Gastrocnemius medialis (tissue), 4 donors: ENCODE results near the gene KCTD7.
"Not testable (repeated sequence)": the region's sequence is repeated elsewhere in the genome, so short reads cannot be mapped to it uniquely, and the experiment has no call there.

ENCODE experiments used
- CTCF ChIP-seq, 5 experiments: fragments of 450-650 bp in 3 of 5; fragments of 200-600 bp in 2 of 5; sonication (generic) in 2 of 5; IDR thresholded peaks in 4 of 5; conservative IDR thresholded peaks in 1 of 5; 1 replicate in 4 of 5; 2 replicates in 1 of 5; pipeline ENCODE4 v1.5.1; 2016 to 2019; ENCODE audit warnings: antibody characterized with exemption in 5 of 5, mild to moderate bottlenecking in 3 of 5, moderate library complexity in 3 of 5
- POLR2A ChIP-seq, 2 donors: fragments of 450-650 bp; IDR thresholded peaks; one replicate each; pipeline ENCODE4 v1.6.1; 2017; ENCODE audit warnings: antibody characterized with exemption in 2 of 2, mild to moderate bottlenecking in 2 of 2, moderate library complexity in 2 of 2

GRCh38 chr7:66672432-66673123 lies 43.9 kb downstream of the KCTD7 start:
- not testable (repeated sequence) for TF ChIP-seq CTCF (IDR thresholded peaks at IDR 0.05 in 4 of 5, conservative IDR thresholded peaks at IDR 0.05 in 1 of 5); POLR2A (IDR thresholded peaks at IDR 0.05)
